HepG2 (cell line): ENCODE results near the gene STIM2. TPM values are rescaled to one million over a fixed set of nuclear protein-coding genes. Genes with fewer than 3 reads are reported as not detected.

Source experiments
- ATAC-seq: fragments of 200-7000 bp; cut with Tn5 transposase; 3 replicates; pipeline ENCODE4 v1.9.1; 2020; ENCODE audit warnings: mild to moderate bottlenecking, moderate library complexity
- BruUV-seq: library from RNA; stranded (reverse); fragments of 400-500 nt; replicated peaks from 2 replicates; lab custom pipeline; 2021; lab: Mats Ljungman, UMichigan
- CTCF ChIA-PET: fragments of 300-600 bp; formaldehyde crosslinking; extraction: SDS; loops from one replicate; lab custom pipeline; 2021; ENCODE audit warnings: low total read pairs, inconsistent platforms, low intra/inter-chr PET ratio; lab: Yijun Ruan, JAX
- POLR2A ChIA-PET: fragments of 350-600 bp; sonication (Branson Sonifier 250); formaldehyde crosslinking; loops from one replicate; lab custom pipeline; 2020; ENCODE audit warnings: antibody characterized with exemption, inconsistent platforms; lab: Yijun Ruan, JAX
- DNase-seq: peaks from one replicate; pipeline ENCODE4 v3.0.0-alpha.2; 2015; ENCODE audit warnings: low spot score
- FAIRE-seq: peaks from 3 replicates; lab custom pipeline; 2011; peaks lifted over from hg19 to GRCh38; lab: Jason Lieb, UNC
- H2AFZ ChIP-seq: one replicate; pipeline ENCODE4 v1.6.1; 2011; ENCODE audit warnings: low read length, inconsistent platforms
- H3K27ac ChIP-seq: fragments of 300-600 bp; 3 replicates; pipeline ENCODE4 v1.8.0; 2011; ENCODE audit warnings: mixed run types, mild to moderate bottlenecking, mixed read lengths, low read length, inconsistent platforms; ENCODE audit not compliant: insufficient read depth; ENCODE audit errors: extremely low read length
- H3K27me3 ChIP-seq, 2 experiments: fragments of 200-600 bp in 1 of 2; 2 replicates in 1 of 2; 3 replicates in 1 of 2; pipeline versions ENCODE4 v1.6.0 to v1.8.0; 2011; ENCODE audit warnings: low read length in 2 of 2, mild to moderate bottlenecking in 2 of 2, moderate library complexity in 2 of 2, inconsistent platforms in 1 of 2; ENCODE audit not compliant: insufficient read depth in 2 of 2, control insufficient read depth in 1 of 2
- H3K36me3 ChIP-seq, 2 experiments: fragments of 200-600 bp in 1 of 2; replicated peaks in 1 of 2; 2 replicates in 1 of 2; 3 replicates in 1 of 2; pipeline versions ENCODE4 v1.5.1 to v1.8.0; 2011; ENCODE audit warnings: low read length in 2 of 2, inconsistent platforms in 1 of 2; ENCODE audit not compliant: insufficient read depth in 2 of 2, control insufficient read depth in 1 of 2
- H3K4me1 ChIP-seq: 2 replicates; pipeline ENCODE4 v1.5.1; 2012; ENCODE audit warnings: low read length, inconsistent platforms; ENCODE audit not compliant: insufficient read depth
- H3K4me2 ChIP-seq: 2 replicates; pipeline ENCODE4 v1.6.0; 2011; ENCODE audit warnings: low read depth, low read length, inconsistent platforms
- H3K4me3 ChIP-seq, 3 experiments: fragments of 200-600 bp in 1 of 3; sonication (generic), shearing (Covaris generic) in 1 of 3; replicated peaks in 1 of 3; 2 replicates each; pipeline ENCODE4 v1.5.1; 2011 to 2016; ENCODE audit warnings: low read length in 3 of 3, inconsistent platforms in 2 of 3, low read depth in 2 of 3, mild to moderate bottlenecking in 2 of 3, control low read depth in 1 of 3, mixed read lengths in 1 of 3; ENCODE audit not compliant: insufficient read depth in 1 of 3
- H3K79me2 ChIP-seq: one replicate; pipeline ENCODE4 v1.6.1; 2011; ENCODE audit warnings: low read length, inconsistent platforms; ENCODE audit not compliant: insufficient read depth
- H3K9ac ChIP-seq: 2 replicates; pipeline ENCODE4 v1.6.0; 2011; ENCODE audit warnings: mild to moderate bottlenecking, low read depth, low read length, inconsistent platforms; ENCODE audit not compliant: insufficient read depth
- H3K9me3 ChIP-seq: 2 replicates; pipeline ENCODE4 v1.5.1; 2012; ENCODE audit warnings: mild to moderate bottlenecking, low read length
- H4K20me1 ChIP-seq: 2 replicates; pipeline ENCODE4 v1.6.0; 2011; ENCODE audit warnings: inconsistent platforms, mild to moderate bottlenecking, low read length, moderate library complexity; ENCODE audit not compliant: insufficient read depth
- CENPBD1 ChIP-seq: sonication (generic); formaldehyde crosslinking; IDR thresholded peaks from 2 replicates; pipeline ENCODE4 v1.8.0; 2022; ENCODE audit warnings: missing genetic modification reagents, low read depth, mild to moderate bottlenecking, borderline replicate concordance
- CTCF ChIP-seq: sonication (generic); formaldehyde crosslinking; IDR thresholded peaks from 2 replicates; pipeline ENCODE4 v1.5.0; 2020; ENCODE audit warnings: mild to moderate bottlenecking, missing genetic modification reagents, moderate library complexity
- IKZF4 ChIP-seq: sonication (generic); formaldehyde crosslinking; IDR thresholded peaks from 2 replicates; pipeline ENCODE4 v1.5.1; 2020; ENCODE audit warnings: borderline replicate concordance, mild to moderate bottlenecking, low read depth, missing genetic modification reagents; ENCODE audit errors: not compliant biosample characterization
- NR2F1 ChIP-seq, 2 experiments: fragments of 450-650 bp in 1 of 2; formaldehyde crosslinking in 1 of 2; IDR thresholded peaks; 2 replicates each; pipeline versions ENCODE4 v1.5.0 to v1.6.1; 2016 to 2020; ENCODE audit warnings: mild to moderate bottlenecking in 1 of 2, missing compliant biosample characterization in 1 of 2, missing genetic modification reagents in 1 of 2, moderate library complexity in 1 of 2
- PLRG1 ChIP-seq: fragments of 450-650 bp; conservative IDR thresholded peaks from 2 replicates; pipeline ENCODE4 v1.6.1; 2016
- RXRA ChIP-seq: sonication (generic); formaldehyde crosslinking; IDR thresholded peaks from 2 replicates; pipeline ENCODE4 v1.5.1; 2020; ENCODE audit warnings: missing genetic modification reagents
- RXRB ChIP-seq: IDR thresholded peaks from 2 replicates; pipeline ENCODE4 v1.6.1; 2016; ENCODE audit warnings: borderline replicate concordance, missing genetic modification reagents, missing compliant biosample characterization
- STAG1 ChIP-seq: sonication (generic); formaldehyde crosslinking; IDR thresholded peaks from 2 replicates; pipeline ENCODE4 v1.4.0; 2020; ENCODE audit warnings: missing genetic modification reagents
- SUZ12 ChIP-seq: fragments of 150-350 bp; IDR thresholded peaks from 2 replicates; pipeline ENCODE4 v1.6.1; 2014; ENCODE audit warnings: low read depth, low read length
- TBX2 ChIP-seq: sonication (generic); formaldehyde crosslinking; IDR thresholded peaks from 2 replicates; pipeline ENCODE4 v1.5.0; 2020; ENCODE audit warnings: missing genetic modification reagents, mild to moderate bottlenecking, borderline replicate concordance
- ZBTB4 ChIP-seq: sonication (generic); formaldehyde crosslinking; IDR thresholded peaks from 2 replicates; pipeline ENCODE4 v1.4.0; 2020; ENCODE audit warnings: missing genetic modification reagents, mild to moderate bottlenecking, borderline replicate concordance
- ZBTB46 ChIP-seq: sonication (generic); formaldehyde crosslinking; IDR thresholded peaks from 2 replicates; pipeline ENCODE4 v1.4.0; 2020; ENCODE audit warnings: mild to moderate bottlenecking, missing genetic modification reagents, borderline replicate concordance
- ZNF225 ChIP-seq: sonication (generic); formaldehyde crosslinking; IDR thresholded peaks from 2 replicates; pipeline ENCODE4 v1.4.0; 2020; ENCODE audit warnings: mild to moderate bottlenecking, missing genetic modification reagents
- ZNF235 ChIP-seq: sonication (generic); formaldehyde crosslinking; IDR thresholded peaks from 2 replicates; pipeline ENCODE4 v1.8.1; 2023; ENCODE audit warnings: mild to moderate bottlenecking, missing genetic modification reagents, borderline replicate concordance
- ZNF552 ChIP-seq: sonication (generic); formaldehyde crosslinking; IDR thresholded peaks from 2 replicates; pipeline ENCODE4 v1.9.0; 2022; ENCODE audit warnings: missing genetic modification reagents, mild to moderate bottlenecking, borderline replicate concordance
- ZNF850 ChIP-seq: sonication (generic); formaldehyde crosslinking; conservative IDR thresholded peaks from 2 replicates; pipeline ENCODE4 v1.9.0; 2021; ENCODE audit warnings: mild to moderate bottlenecking, missing genetic modification reagents
- ZSCAN25 ChIP-seq: sonication (generic); formaldehyde crosslinking; IDR thresholded peaks from 2 replicates; pipeline ENCODE4 v1.8.0; 2022; ENCODE audit warnings: mild to moderate bottlenecking, missing genetic modification reagents
- WGBS: methylation state at CpG from one replicate; pipeline ENCODE4 v1.1.6; 2017; ENCODE audit warnings: low lambda C conversion rate; 5-methylcytosine and 5-hydroxymethylcytosine counted together
- in situ Hi-C: cut with HindIII; loops from 2 replicates; pipeline ENCODE4 v1.10.0; 2017; ENCODE audit warnings: low pct_unique_long_range_greater_than_20kb; ENCODE audit not compliant: extremely low pct_ligation_motif_present
- intact Hi-C: fragments of 100-400 bp; cut with micrococcal nuclease; formaldehyde crosslinking; loops from one replicate; pipeline ENCODE4 v1.10.0; 2022; ENCODE audit not compliant: unreplicated experiment
- polyA plus RNA-seq, 8 experiments: library from polyadenylated mRNA; depleted of rRNA in 3 of 8; stranded (reverse) in 7 of 8; unstranded in 1 of 8; fragments of >200 nt; fragmentation: Illumina TruSeq in 4 of 8; extraction: Trizol in 4 of 8; gene quantifications; 2 replicates each; pipeline versions ENCODE4 v1.2.1 to v1.2.3, GENCODE V29; 2011 to 2016; ENCODE audit warnings: low read depth in 4 of 8, missing spikeins in 1 of 8, mixed read lengths in 1 of 8; ENCODE audit not compliant: insufficient read depth in 1 of 8
- total RNA-seq, 5 experiments: library from RNA; depleted of rRNA; stranded (reverse); fragments of >200 nt; fragmentation: Illumina TruSeq; extraction: Trizol; gene quantifications; 2 replicates each; pipeline ENCODE4 v1.2.3, GENCODE V29; 2016; ENCODE audit warnings: low read depth in 1 of 5

STIM2 gene
- total and polyA plus RNA-seq, 2 of the 13 experiments (the other 11 are each of a cell fraction or from before 2014, with no cell fraction given): 19.3 to 19.4 TPM

GRCh38 chr4:27000820-27001219 is 140.2 kb downstream of the STIM2 start:
- in situ Hi-C loops: loop anchor here (25.0 kb wide), 1 partner anchor 214 kb away; no protein-coding TSS in a partner anchor
- H4K20me1 ChIP-seq: no peaks in the 10 kb centered on the region
- H3K9me3 ChIP-seq: no peaks in the 10 kb centered on the region
- no peak for TF ChIP-seq ZBTB46 (CRISPR knock-in tag)
- TF ChIP-seq ZNF225 (CRISPR knock-in tag): no peak
- no peak for TF ChIP-seq SUZ12
- no peak for TF ChIP-seq RXRA (CRISPR knock-in tag)
- no peak for TF ChIP-seq ZNF850
- TF ChIP-seq ZNF552 (CRISPR knock-in tag): no peak
- peak; percentile 38 for TF ChIP-seq STAG1
- TF ChIP-seq IKZF4: no peak
- no peak for TF ChIP-seq TBX2 (CRISPR knock-in tag)
- no peak for TF ChIP-seq NR2F1 (CRISPR knock-in tag; IDR thresholded peaks at IDR 0.05)
- TF ChIP-seq RXRB (CRISPR knock-in tag): no peak
- no peak for TF ChIP-seq CENPBD1 (CRISPR knock-in tag)
- no peak for TF ChIP-seq ZSCAN25
- 0 out of 2 replicates have a peak, but pooled peaks have one; percentile 21 for TF ChIP-seq CTCF (CRISPR knock-in tag)
- TF ChIP-seq ZNF235: no peak
- TF ChIP-seq ZBTB4: no peak
- TF ChIP-seq PLRG1: no peak
- ChIA-PET CTCF (no interaction called here), POLR2A (no interaction called here)
- H3K79me2 ChIP-seq: no peaks in the 10 kb centered on the region
- intact Hi-C loops: no loop called here
- H3K4me3 ChIP-seq: no peak overlapping the region
- DNase-seq (no peak), ATAC-seq (peak; percentile 94), FAIRE-seq (no peak)
- no peaks in the 10 kb centered on the region for H3K4me1 ChIP-seq
- no peak overlapping the region for H3K9ac ChIP-seq
- no peak overlapping the region for H3K27ac ChIP-seq
- H3K27me3 ChIP-seq: no peaks in the 10 kb centered on the region
- no peak overlapping the region for H3K4me2 ChIP-seq
- WGBS: 100% methylated on average over 1 of the region's 1 CpG
- no peaks in the 10 kb centered on the region; a peak in 1 of 5 replicates for H3K36me3 ChIP-seq
- BruUV-seq: no TSS peak
- no peak overlapping the region for H2AFZ ChIP-seq
